Neural cell (in vitro differentiated cells): ENCODE data around the gene LYPLAL1. TPM values are rescaled to one million over a fixed set of nuclear protein-coding genes. Genes with fewer than 3 reads are reported as not detected.

ENCODE experiments used
- H2AFZ ChIP-seq: fragments of 200-600, 300-800 bp; sonication (generic), shearing (Covaris generic); 2 replicates; pipeline ENCODE4 v1.6.0; 2014; ENCODE audit warnings: low read depth, mild to moderate bottlenecking, antibody characterized with exemption, low read length, moderate library complexity
- H3F3A ChIP-seq: fragments of 200-600 bp; shearing (Covaris generic); 2 replicates; pipeline ENCODE4 v1.6.1; 2016; ENCODE audit warnings: mild to moderate bottlenecking, moderate library complexity, mixed read lengths, antibody characterized with exemption, low read length; ENCODE audit not compliant: insufficient read depth, poor library complexity, severe bottlenecking
- H3K27ac ChIP-seq: fragments of 200-600, 300-800 bp; sonication (generic), shearing (Covaris generic); 2 replicates; pipeline ENCODE4 v1.5.1; 2014; ENCODE audit warnings: mild to moderate bottlenecking, low read length, moderate library complexity
- H3K27me3 ChIP-seq: fragments of 300-800, 200-600 bp; sonication (generic), shearing (Covaris generic); 2 replicates; pipeline ENCODE4 v1.6.0; 2014; ENCODE audit warnings: mild to moderate bottlenecking, low read depth, low read length, moderate library complexity; ENCODE audit not compliant: insufficient read depth
- H3K36me3 ChIP-seq: fragments of 300-800, 200-600 bp; sonication (generic), shearing (Covaris generic); 2 replicates; pipeline ENCODE4 v1.5.1; 2014; ENCODE audit warnings: mild to moderate bottlenecking, antibody characterized with exemption, low read length, moderate library complexity; ENCODE audit not compliant: insufficient read depth
- H3K4me2 ChIP-seq: fragments of 300-800, 200-600 bp; sonication (generic), shearing (Covaris generic); 2 replicates; pipeline ENCODE4 v1.6.0; 2014; ENCODE audit warnings: mild to moderate bottlenecking, low read length
- H3K4me3 ChIP-seq: fragments of 300-800, 200-600 bp; sonication (generic), shearing (Covaris generic); 2 replicates; pipeline ENCODE4 v1.5.1; 2014; ENCODE audit warnings: mild to moderate bottlenecking, low read length, moderate library complexity
- H3K79me2 ChIP-seq: fragments of 200-600 bp; shearing (Covaris generic); replicated peaks from 2 replicates; pipeline ENCODE4 v1.6.0; 2014; ENCODE audit warnings: mild to moderate bottlenecking, low read length, moderate library complexity; ENCODE audit not compliant: insufficient read depth
- H3K9ac ChIP-seq: fragments of 300-800, 200-600 bp; sonication (generic), shearing (Covaris generic); 2 replicates; pipeline ENCODE4 v1.6.1; 2016; ENCODE audit warnings: mild to moderate bottlenecking, low read length, mixed read lengths
- H3K9me2 ChIP-seq: fragments of 200-600 bp; shearing (Covaris generic); 2 replicates; pipeline ENCODE4 v1.6.1; 2016; ENCODE audit warnings: mild to moderate bottlenecking, low read length, mixed read lengths; ENCODE audit not compliant: insufficient read depth
- H3K9me3 ChIP-seq: fragments of 200-600, 300-800 bp; sonication (generic), shearing (Covaris generic); 2 replicates; pipeline ENCODE4 v1.6.1; 2016; ENCODE audit warnings: mild to moderate bottlenecking, mixed run types, low read length, moderate library complexity, mixed read lengths
- H4K20me1 ChIP-seq: fragments of 200-600 bp; shearing (Covaris generic); 2 replicates; pipeline ENCODE4 v1.6.1; 2016; ENCODE audit warnings: mild to moderate bottlenecking, mixed run types; ENCODE audit not compliant: insufficient read depth
- CTCF ChIP-seq: fragments of 450-650 bp; IDR thresholded peaks from 2 replicates; pipeline ENCODE4 v1.5.1; 2014; ENCODE audit warnings: antibody characterized with exemption, mild to moderate bottlenecking, moderate library complexity; ENCODE audit not compliant: poor library complexity, severe bottlenecking
- EP300 ChIP-seq: fragments of 450-650 bp; conservative IDR thresholded peaks from 2 replicates; pipeline ENCODE4 v1.6.1; 2014; ENCODE audit warnings: antibody characterized with exemption, mild to moderate bottlenecking, moderate library complexity; ENCODE audit not compliant: poor library complexity, severe bottlenecking
- EZH2 ChIP-seq: fragments of 200-600, 300-800 bp; shearing (Covaris generic), sonication (generic); IDR thresholded peaks from 2 replicates; pipeline ENCODE4 v1.6.1; 2014; ENCODE audit warnings: antibody characterized with exemption, low read length, borderline replicate concordance, mild to moderate bottlenecking; ENCODE audit not compliant: insufficient read depth, poor library complexity, severe bottlenecking
- MXI1 ChIP-seq: fragments of 450-650 bp; conservative IDR thresholded peaks from 2 replicates; pipeline ENCODE4 v1.6.1; 2014; ENCODE audit warnings: antibody characterized with exemption, mild to moderate bottlenecking; ENCODE audit not compliant: poor library complexity, severe bottlenecking
- POLR2AphosphoS5 ChIP-seq: IDR thresholded peaks from 2 replicates; pipeline ENCODE4 v1.6.1; 2012
- RAD21 ChIP-seq: fragments of 450-650 bp; conservative IDR thresholded peaks from 2 replicates; pipeline ENCODE4 v1.6.1; 2014; ENCODE audit warnings: antibody characterized with exemption, mild to moderate bottlenecking, moderate library complexity
- REST ChIP-seq: IDR thresholded peaks from 2 replicates; pipeline ENCODE4 v1.6.1; 2012; ENCODE audit warnings: borderline replicate concordance
- SMC3 ChIP-seq: fragments of 450-650 bp; conservative IDR thresholded peaks from 2 replicates; pipeline ENCODE4 v1.6.1; 2014; ENCODE audit warnings: antibody characterized with exemption, mild to moderate bottlenecking, moderate library complexity; ENCODE audit not compliant: poor library complexity
- TAF1 ChIP-seq: IDR thresholded peaks from 2 replicates; pipeline ENCODE4 v1.6.1; 2012; ENCODE audit warnings: low read depth
- polyA plus RNA-seq: library from polyadenylated mRNA; depleted of rRNA; stranded (reverse); fragments of >200 nt; gene quantifications from 2 replicates; pipeline ENCODE4 v1.2.3, GENCODE V29; 2014

Gene LYPLAL1
- polyA plus RNA-seq, 1 donor from 2014 or later, result 38.1 TPM

GRCh38 chr1:219201656-219202055 lies 28.0 kb downstream of the LYPLAL1 start:
- Histone ChIP-seq H3K36me3 (no peaks in the 10 kb centered on the region), H3K9me3 (no peaks in the 10 kb centered on the region), H3K4me2 (no peak overlapping the region), H4K20me1 (no peaks in the 10 kb centered on the region), H3K79me2 (no peaks in the 10 kb centered on the region), H3F3A (no peaks in the 10 kb centered on the region), H3K27ac (no peak overlapping the region), H3K4me3 (no peak overlapping the region), H3K9me2 (no peaks in the 10 kb centered on the region), H3K9ac (no peak overlapping the region), H2AFZ (no peak overlapping the region), H3K27me3 (no peaks in the 10 kb centered on the region)
- TF ChIP-seq REST (no peak), MXI1 (no peak), EZH2 (no peak), EP300 (no peak), POLR2AphosphoS5 (no peak), CTCF (no peak), RAD21 (no peak)

GRCh38 chr1:219202567-219202966 lies 28.9 kb downstream of the LYPLAL1 start:
- H4K20me1 ChIP-seq, result no peaks in the 10 kb centered on the region
- no peaks in the 10 kb centered on the region for H3K27me3 ChIP-seq
- H3K79me2 ChIP-seq, result no peaks in the 10 kb centered on the region
- no peak overlapping the region for H3K9ac ChIP-seq
- TF ChIP-seq MXI1, result no peak
- no peak for TF ChIP-seq CTCF
- no peak for TF ChIP-seq RAD21
- no peak for TF ChIP-seq EP300
- no peak for TF ChIP-seq SMC3
- no peak for TF ChIP-seq EZH2
- no peak for TF ChIP-seq REST
- TF ChIP-seq POLR2AphosphoS5, result no peak
- TF ChIP-seq TAF1, result no peak
- no peak overlapping the region for H3K4me2 ChIP-seq
- no peaks in the 10 kb centered on the region for H3K9me2 ChIP-seq
- H3K27ac ChIP-seq, result no peak overlapping the region
- H3K4me3 ChIP-seq, result no peak overlapping the region
- H2AFZ ChIP-seq, result no peak overlapping the region
- no peaks in the 10 kb centered on the region for H3K36me3 ChIP-seq
- H3F3A ChIP-seq, result no peaks in the 10 kb centered on the region
- H3K9me3 ChIP-seq, result no peaks in the 10 kb centered on the region
